Liver (tissue), 9 donors: ENCODE measurements around the gene YBX3. TPM values are rescaled to one million over a fixed set of nuclear protein-coding genes. Genes with fewer than 3 reads are reported as not detected.

Experiments
- DNase-seq: peaks from one replicate; pipeline ENCODE4 v3.0.0-alpha.2; 2017; ENCODE audit warnings: low spot score
- H3K27ac ChIP-seq, 2 donors: one replicate each; pipeline ENCODE4 v1.7.0; 2013; ENCODE audit warnings: inconsistent platforms in 2 of 2, low read length in 2 of 2, control low read depth in 1 of 2, low read depth in 1 of 2, mild to moderate bottlenecking in 1 of 2
- H3K27me3 ChIP-seq, 4 donors: one replicate each; pipeline versions ENCODE4 v1.6.1 to v1.7.0; 2013; ENCODE audit warnings: low read length in 3 of 4, inconsistent platforms in 1 of 4, mild to moderate bottlenecking in 1 of 4, moderate library complexity in 1 of 4; ENCODE audit not compliant: control insufficient read depth in 4 of 4, insufficient read depth in 4 of 4
- H3K36me3 ChIP-seq, 4 donors: one replicate each; pipeline versions ENCODE4 v1.6.1 to v1.7.0; 2013; ENCODE audit warnings: low read length in 3 of 4, mild to moderate bottlenecking in 3 of 4, low read depth in 1 of 4, moderate library complexity in 1 of 4; ENCODE audit not compliant: control insufficient read depth in 4 of 4, insufficient read depth in 3 of 4
- H3K4me1 ChIP-seq, 4 donors: one replicate each; pipeline versions ENCODE4 v1.6.1 to v1.7.0; 2013; ENCODE audit warnings: low read length in 3 of 4, mild to moderate bottlenecking in 3 of 4, moderate library complexity in 1 of 4; ENCODE audit not compliant: control insufficient read depth in 4 of 4, insufficient read depth in 4 of 4
- H3K4me3 ChIP-seq, 3 donors: one replicate each; pipeline versions ENCODE4 v1.6.1 to v1.7.0; 2013; ENCODE audit warnings: low read length in 3 of 3, control low read depth in 1 of 3, low read depth in 1 of 3, mild to moderate bottlenecking in 1 of 3
- H3K9ac ChIP-seq, 2 donors: one replicate each; pipeline ENCODE4 v1.7.0; 2013; ENCODE audit warnings: low read length in 2 of 2, mild to moderate bottlenecking in 2 of 2, moderate library complexity in 2 of 2, control low read depth in 1 of 2, low read depth in 1 of 2
- H3K9me3 ChIP-seq, 4 donors: one replicate each; pipeline versions ENCODE4 v1.6.1 to v1.7.0; 2013; ENCODE audit warnings: low read length in 3 of 4; ENCODE audit not compliant: control insufficient read depth in 4 of 4
- EGR1 ChIP-seq, 2 donors: IDR thresholded peaks; 2 replicates each; pipeline ENCODE4 v1.6.1; 2016 to 2018; ENCODE audit warnings: antibody characterized with exemption in 2 of 2, low read depth in 2 of 2
- FOXA1 ChIP-seq: IDR thresholded peaks from 2 replicates; pipeline ENCODE4 v1.6.1; 2016; ENCODE audit warnings: antibody characterized with exemption
- FOXA2 ChIP-seq: IDR thresholded peaks from 2 replicates; pipeline ENCODE4 v1.6.1; 2016; ENCODE audit warnings: antibody characterized with exemption
- GABPA ChIP-seq, 2 donors: IDR thresholded peaks in 1 of 2; conservative IDR thresholded peaks in 1 of 2; 2 replicates each; pipeline ENCODE4 v1.6.1; 2016; ENCODE audit warnings: antibody characterized with exemption in 2 of 2, mild to moderate bottlenecking in 1 of 2, moderate library complexity in 1 of 2
- HNF4A ChIP-seq, 2 donors: conservative IDR thresholded peaks; 2 replicates each; pipeline ENCODE4 v1.6.1; 2016; ENCODE audit warnings: antibody characterized with exemption in 2 of 2, mild to moderate bottlenecking in 2 of 2
- HNF4G ChIP-seq: IDR thresholded peaks from 2 replicates; pipeline ENCODE4 v1.6.1; 2016; ENCODE audit warnings: antibody characterized with exemption
- JUND ChIP-seq, 2 donors: IDR thresholded peaks; 2 replicates each; pipeline ENCODE4 v1.6.1; 2016; ENCODE audit warnings: antibody characterized with exemption in 2 of 2
- NR2F2 ChIP-seq: IDR thresholded peaks from 2 replicates; pipeline ENCODE4 v1.6.1; 2016; ENCODE audit warnings: antibody characterized with exemption
- RAD21 ChIP-seq, 2 donors: IDR thresholded peaks; 2 replicates each; pipeline ENCODE4 v1.6.1; 2016; ENCODE audit warnings: antibody characterized with exemption in 2 of 2, mild to moderate bottlenecking in 2 of 2
- RXRA ChIP-seq, 2 donors: IDR thresholded peaks; 2 replicates each; pipeline ENCODE4 v1.6.1; 2017 to 2018; ENCODE audit warnings: antibody characterized with exemption in 2 of 2, mild to moderate bottlenecking in 1 of 2
- SP1 ChIP-seq: IDR thresholded peaks from 2 replicates; pipeline ENCODE4 v1.6.1; 2018; ENCODE audit warnings: antibody characterized with exemption, mild to moderate bottlenecking
- TAF1 ChIP-seq: conservative IDR thresholded peaks from 2 replicates; pipeline ENCODE4 v1.6.1; 2016; ENCODE audit warnings: antibody characterized with exemption, mild to moderate bottlenecking
- YY1 ChIP-seq: IDR thresholded peaks from 2 replicates; pipeline ENCODE4 v1.6.1; 2016; ENCODE audit warnings: antibody characterized with exemption, mild to moderate bottlenecking
- WGBS: extraction: QIAGEN DNeasy Blood & Tissue Kit; methylation state at CpG from one replicate; pipeline ENCODE4 v1.1.7; 2013; 5-methylcytosine and 5-hydroxymethylcytosine counted together
- polyA plus RNA-seq, 2 donors: library from polyadenylated mRNA; stranded (reverse) in 1 of 2; unstranded in 1 of 2; fragments of 200-250 nt in 1 of 2; fragments of >200 nt in 1 of 2; fragmentation: Nextera tagmentation in 1 of 2; extraction: Ambion mirVana in 1 of 2; gene quantifications; one replicate each; pipeline versions ENCODE4 v1.2.1 to v1.2.3, GENCODE V29; 2013 to 2015
- total RNA-seq, 2 donors: library from RNA; depleted of rRNA; stranded (reverse); fragments of >200 nt; gene quantifications; one replicate each; pipeline ENCODE4 v1.2.3, GENCODE V29; 2014
- TF ChIP-seq, protein P1 (sequence below): IDR thresholded peaks from 2 replicates; pipeline ENCODE4 v1.6.1; 2016; ENCODE audit warnings: antibody characterized with exemption
- TF ChIP-seq, protein P2 (sequence below): IDR thresholded peaks from 2 replicates; pipeline ENCODE4 v1.6.1; 2016; ENCODE audit warnings: antibody characterized with exemption, mild to moderate bottlenecking
- TF ChIP-seq, protein P3 (sequence below): fragments of 150-350 bp; IDR thresholded peaks from 2 replicates; pipeline ENCODE4 v1.5.1; 2017; ENCODE audit warnings: improper control_type of control experiment, low read depth, low read length; ENCODE audit not compliant: missing input control
- TF ChIP-seq, protein P4 (sequence below): IDR thresholded peaks from 2 replicates; pipeline ENCODE4 v1.6.1; 2016; ENCODE audit warnings: antibody characterized with exemption
- TF ChIP-seq, protein P5 (sequence below): IDR thresholded peaks from 2 replicates; pipeline ENCODE4 v1.6.1; 2016; ENCODE audit warnings: antibody characterized with exemption
- donor health status: healthy.
- donor health status: healthy.
- donor health status: healthy.
- donor health status: healthy.
- donor health status: healthy.

YBX3 gene
- total and polyA plus RNA-seq, 4 donors: 6.8 to 116 (median 15.7) TPM

DNA sequence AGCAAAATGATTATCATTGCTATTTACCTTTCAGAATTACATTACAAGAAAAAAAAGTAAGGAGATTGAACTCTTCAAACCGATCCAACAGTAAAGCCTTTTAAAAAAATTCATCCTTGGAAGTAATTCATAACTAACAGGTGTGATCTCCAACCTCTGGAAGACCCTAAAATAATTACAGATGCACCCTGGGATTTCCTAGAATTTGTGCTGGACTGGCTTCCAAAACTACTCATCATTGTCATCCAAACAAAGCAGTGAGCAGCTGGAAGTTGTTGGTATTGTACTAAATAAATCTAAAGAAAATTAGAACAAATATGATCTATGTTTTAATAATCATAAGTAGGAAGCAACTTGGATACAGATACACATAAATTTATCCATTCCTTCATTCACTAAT is 1.9 kb upstream of the YBX3 start:
- no peak overlapping the region for H3K9ac ChIP-seq
- no peaks in the 10 kb centered on the region for H3K9me3 ChIP-seq
- TF ChIP-seq HNF4G (no peak), RXRA (IDR thresholded peaks at IDR 0.05) (no peak), EGR1 (IDR thresholded peaks at IDR 0.05; ENCODE audit: low read depth in 2 of 2) (no peak), SP1 (no peak), HNF4A (conservative IDR thresholded peaks at IDR 0.05) (no peak), TAF1 (no peak), FOXA2 (no peak), JUND (IDR thresholded peaks at IDR 0.05) (no peak), RAD21 (IDR thresholded peaks at IDR 0.05) (no peak), FOXA1 (no peak), YY1 (no peak), NR2F2 (no peak)
- TF ChIP-seq, protein P1, sequence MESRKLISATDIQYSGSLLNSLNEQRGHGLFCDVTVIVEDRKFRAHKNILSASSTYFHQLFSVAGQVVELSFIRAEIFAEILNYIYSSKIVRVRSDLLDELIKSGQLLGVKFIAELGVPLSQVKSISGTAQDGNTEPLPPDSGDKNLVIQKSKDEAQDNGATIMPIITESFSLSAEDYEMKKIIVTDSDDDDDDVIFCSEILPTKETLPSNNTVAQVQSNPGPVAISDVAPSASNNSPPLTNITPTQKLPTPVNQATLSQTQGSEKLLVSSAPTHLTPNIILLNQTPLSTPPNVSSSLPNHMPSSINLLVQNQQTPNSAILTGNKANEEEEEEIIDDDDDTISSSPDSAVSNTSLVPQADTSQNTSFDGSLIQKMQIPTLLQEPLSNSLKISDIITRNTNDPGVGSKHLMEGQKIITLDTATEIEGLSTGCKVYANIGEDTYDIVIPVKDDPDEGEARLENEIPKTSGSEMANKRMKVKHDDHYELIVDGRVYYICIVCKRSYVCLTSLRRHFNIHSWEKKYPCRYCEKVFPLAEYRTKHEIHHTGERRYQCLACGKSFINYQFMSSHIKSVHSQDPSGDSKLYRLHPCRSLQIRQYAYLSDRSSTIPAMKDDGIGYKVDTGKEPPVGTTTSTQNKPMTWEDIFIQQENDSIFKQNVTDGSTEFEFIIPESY: no peak
- TF ChIP-seq, protein P2, sequence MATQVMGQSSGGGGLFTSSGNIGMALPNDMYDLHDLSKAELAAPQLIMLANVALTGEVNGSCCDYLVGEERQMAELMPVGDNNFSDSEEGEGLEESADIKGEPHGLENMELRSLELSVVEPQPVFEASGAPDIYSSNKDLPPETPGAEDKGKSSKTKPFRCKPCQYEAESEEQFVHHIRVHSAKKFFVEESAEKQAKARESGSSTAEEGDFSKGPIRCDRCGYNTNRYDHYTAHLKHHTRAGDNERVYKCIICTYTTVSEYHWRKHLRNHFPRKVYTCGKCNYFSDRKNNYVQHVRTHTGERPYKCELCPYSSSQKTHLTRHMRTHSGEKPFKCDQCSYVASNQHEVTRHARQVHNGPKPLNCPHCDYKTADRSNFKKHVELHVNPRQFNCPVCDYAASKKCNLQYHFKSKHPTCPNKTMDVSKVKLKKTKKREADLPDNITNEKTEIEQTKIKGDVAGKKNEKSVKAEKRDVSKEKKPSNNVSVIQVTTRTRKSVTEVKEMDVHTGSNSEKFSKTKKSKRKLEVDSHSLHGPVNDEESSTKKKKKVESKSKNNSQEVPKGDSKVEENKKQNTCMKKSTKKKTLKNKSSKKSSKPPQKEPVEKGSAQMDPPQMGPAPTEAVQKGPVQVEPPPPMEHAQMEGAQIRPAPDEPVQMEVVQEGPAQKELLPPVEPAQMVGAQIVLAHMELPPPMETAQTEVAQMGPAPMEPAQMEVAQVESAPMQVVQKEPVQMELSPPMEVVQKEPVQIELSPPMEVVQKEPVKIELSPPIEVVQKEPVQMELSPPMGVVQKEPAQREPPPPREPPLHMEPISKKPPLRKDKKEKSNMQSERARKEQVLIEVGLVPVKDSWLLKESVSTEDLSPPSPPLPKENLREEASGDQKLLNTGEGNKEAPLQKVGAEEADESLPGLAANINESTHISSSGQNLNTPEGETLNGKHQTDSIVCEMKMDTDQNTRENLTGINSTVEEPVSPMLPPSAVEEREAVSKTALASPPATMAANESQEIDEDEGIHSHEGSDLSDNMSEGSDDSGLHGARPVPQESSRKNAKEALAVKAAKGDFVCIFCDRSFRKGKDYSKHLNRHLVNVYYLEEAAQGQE: no peak
- TF ChIP-seq, protein P3, sequence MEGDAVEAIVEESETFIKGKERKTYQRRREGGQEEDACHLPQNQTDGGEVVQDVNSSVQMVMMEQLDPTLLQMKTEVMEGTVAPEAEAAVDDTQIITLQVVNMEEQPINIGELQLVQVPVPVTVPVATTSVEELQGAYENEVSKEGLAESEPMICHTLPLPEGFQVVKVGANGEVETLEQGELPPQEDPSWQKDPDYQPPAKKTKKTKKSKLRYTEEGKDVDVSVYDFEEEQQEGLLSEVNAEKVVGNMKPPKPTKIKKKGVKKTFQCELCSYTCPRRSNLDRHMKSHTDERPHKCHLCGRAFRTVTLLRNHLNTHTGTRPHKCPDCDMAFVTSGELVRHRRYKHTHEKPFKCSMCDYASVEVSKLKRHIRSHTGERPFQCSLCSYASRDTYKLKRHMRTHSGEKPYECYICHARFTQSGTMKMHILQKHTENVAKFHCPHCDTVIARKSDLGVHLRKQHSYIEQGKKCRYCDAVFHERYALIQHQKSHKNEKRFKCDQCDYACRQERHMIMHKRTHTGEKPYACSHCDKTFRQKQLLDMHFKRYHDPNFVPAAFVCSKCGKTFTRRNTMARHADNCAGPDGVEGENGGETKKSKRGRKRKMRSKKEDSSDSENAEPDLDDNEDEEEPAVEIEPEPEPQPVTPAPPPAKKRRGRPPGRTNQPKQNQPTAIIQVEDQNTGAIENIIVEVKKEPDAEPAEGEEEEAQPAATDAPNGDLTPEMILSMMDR: no peak
- TF ChIP-seq, protein P4, sequence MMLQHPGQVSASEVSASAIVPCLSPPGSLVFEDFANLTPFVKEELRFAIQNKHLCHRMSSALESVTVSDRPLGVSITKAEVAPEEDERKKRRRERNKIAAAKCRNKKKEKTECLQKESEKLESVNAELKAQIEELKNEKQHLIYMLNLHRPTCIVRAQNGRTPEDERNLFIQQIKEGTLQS: no peak
- TF ChIP-seq, protein P5, sequence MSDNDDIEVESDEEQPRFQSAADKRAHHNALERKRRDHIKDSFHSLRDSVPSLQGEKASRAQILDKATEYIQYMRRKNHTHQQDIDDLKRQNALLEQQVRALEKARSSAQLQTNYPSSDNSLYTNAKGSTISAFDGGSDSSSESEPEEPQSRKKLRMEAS: no peak
- no peak overlapping the region for H3K4me3 ChIP-seq
- DNase-seq: no peak
- H3K27ac ChIP-seq: no peak overlapping the region
- peaks cover 0 to 9% (median 0%) of the 10 kb centered on the region in 4 donors for H3K27me3 ChIP-seq
- 88% methylated on average over 1 of the region's 1 CpG for WGBS
- no peaks in the 10 kb centered on the region for H3K36me3 ChIP-seq
- peaks cover 0 to 13% (median 6%) of the 10 kb centered on the region in 4 donors for H3K4me1 ChIP-seq

DNA sequence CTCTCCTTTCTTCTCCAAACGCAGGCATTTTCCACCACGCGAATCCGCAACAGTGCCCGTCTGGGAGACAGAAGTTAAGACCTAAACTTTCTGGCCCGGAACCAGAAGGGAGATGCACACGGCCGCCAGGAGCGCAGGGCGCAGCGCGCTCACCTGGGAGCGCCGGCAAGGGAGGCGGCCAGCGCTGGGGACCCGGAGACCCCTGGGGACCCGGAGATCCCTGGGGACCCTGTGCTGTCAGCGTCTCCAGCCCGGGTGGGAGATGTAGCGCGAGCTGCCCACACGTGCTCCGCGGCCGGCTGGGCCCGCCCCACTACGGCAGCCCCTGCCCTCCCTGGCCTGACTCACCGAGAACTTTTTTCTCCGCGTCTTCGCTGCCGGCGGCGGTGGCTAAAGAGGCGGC is 620 bp downstream of the YBX3 start:
- Histone ChIP-seq H3K36me3 (peaks cover 0 to under 1% (median 0%) of the 10 kb centered on the region in 4 donors), H3K9me3 (no peaks in the 10 kb centered on the region), H3K4me3 (peak overlapping the region; percentile 89 to 94 (median 92)), H3K27me3 (peaks cover 0 to 9% (median 0%) of the 10 kb centered on the region in 4 donors), H3K4me1 (peaks cover 0 to 13% (median 6%) of the 10 kb centered on the region in 4 donors), H3K9ac (peak overlapping the region; percentile 79 to 83), H3K27ac (peak overlapping the region; percentile 85 to 90)
- TF ChIP-seq, protein P5: no peak
- TF ChIP-seq TAF1 (no peak), EGR1 (IDR thresholded peaks at IDR 0.05; ENCODE audit: low read depth in 2 of 2) (no peak), JUND (IDR thresholded peaks at IDR 0.05) (no peak), GABPA (IDR thresholded peaks at IDR 0.05 in 1 of 2, conservative IDR thresholded peaks at IDR 0.05 in 1 of 2) (no peak), FOXA2 (no peak)
- 1% methylated on average over 36 of the region's 36 CpGs for WGBS
- peak; percentile 48 for DNase-seq
